HepG2 (cell line): ENCODE data around the gene PPCDC. TPM values are rescaled to one million over a fixed set of nuclear protein-coding genes. Genes with fewer than 3 reads are reported as not detected.
A peak's percentile ranks its signal among the peaks of the same experiment; 100 is the strongest.

Experiments used
- CENPT ChIP-seq: sonication (generic); formaldehyde crosslinking; IDR thresholded peaks from 2 replicates; pipeline ENCODE4 v1.8.0; 2022; ENCODE audit warnings: low read depth, mild to moderate bottlenecking, moderate library complexity, missing genetic modification reagents
- EED ChIP-seq: sonication (generic); formaldehyde crosslinking; IDR thresholded peaks from 2 replicates; pipeline ENCODE4 v1.5.0; 2020; ENCODE audit warnings: mild to moderate bottlenecking, missing genetic modification reagents
- JUNB ChIP-seq: sonication (generic); formaldehyde crosslinking; IDR thresholded peaks from 2 replicates; pipeline ENCODE4 v1.8.0; 2022; ENCODE audit warnings: missing genetic modification reagents, mild to moderate bottlenecking, borderline replicate concordance
- NAIF1 ChIP-seq: sonication (generic); formaldehyde crosslinking; IDR thresholded peaks from 2 replicates; pipeline ENCODE4 v1.5.0; 2020; ENCODE audit warnings: mild to moderate bottlenecking, missing genetic modification reagents, borderline replicate concordance
- NFKB2 ChIP-seq: sonication (generic); formaldehyde crosslinking; IDR thresholded peaks from 2 replicates; pipeline ENCODE4 v1.4.0; 2020; ENCODE audit warnings: missing genetic modification reagents, borderline replicate concordance
- NRL ChIP-seq: sonication (generic); formaldehyde crosslinking; IDR thresholded peaks from 2 replicates; pipeline ENCODE4 v1.5.0; 2020; ENCODE audit warnings: missing genetic modification reagents, mild to moderate bottlenecking, moderate library complexity, borderline replicate concordance
- RFXANK ChIP-seq: IDR thresholded peaks from 2 replicates; pipeline ENCODE4 v1.6.1; 2016
- SMYD3 ChIP-seq: sonication (generic); formaldehyde crosslinking; IDR thresholded peaks from 2 replicates; pipeline ENCODE4 v1.8.1; 2023; ENCODE audit warnings: mild to moderate bottlenecking, missing genetic modification reagents
- ZFAT ChIP-seq: sonication (generic); formaldehyde crosslinking; conservative IDR thresholded peaks from 2 replicates; pipeline ENCODE4 v1.8.1; 2023; ENCODE audit warnings: missing genetic modification reagents, inconsistent platforms
- ZFP36 ChIP-seq: fragments of 150-350 bp; IDR thresholded peaks from 2 replicates; pipeline ENCODE4 v1.6.1; 2018; ENCODE audit warnings: borderline replicate concordance, low read length, low read depth; ENCODE audit not compliant: partially characterized antibody
- ZNF230 ChIP-seq: sonication (generic); formaldehyde crosslinking; IDR thresholded peaks from 2 replicates; pipeline ENCODE4 v1.4.0; 2020; ENCODE audit warnings: mild to moderate bottlenecking, missing genetic modification reagents
- ZNF232 ChIP-seq: sonication (generic); formaldehyde crosslinking; IDR thresholded peaks from 2 replicates; pipeline ENCODE4 v1.4.0; 2020; ENCODE audit warnings: missing genetic modification reagents, borderline replicate concordance
- ZNF773 ChIP-seq: sonication (generic); formaldehyde crosslinking; IDR thresholded peaks from 2 replicates; pipeline ENCODE4 v1.4.0; 2020; ENCODE audit warnings: missing genetic modification reagents, borderline replicate concordance
- polyA plus RNA-seq, 8 experiments: library from polyadenylated mRNA; depleted of rRNA in 3 of 8; stranded (reverse) in 7 of 8; unstranded in 1 of 8; fragments of >200 nt; fragmentation: Illumina TruSeq in 4 of 8; extraction: Trizol in 4 of 8; gene quantifications; 2 replicates each; pipeline versions ENCODE4 v1.2.1 to v1.2.3, GENCODE V29; 2011 to 2016; ENCODE audit warnings: low read depth in 4 of 8, missing spikeins in 1 of 8, mixed read lengths in 1 of 8; ENCODE audit not compliant: insufficient read depth in 1 of 8
- total RNA-seq, 5 experiments: library from RNA; depleted of rRNA; stranded (reverse); fragments of >200 nt; fragmentation: Illumina TruSeq; extraction: Trizol; gene quantifications; 2 replicates each; pipeline ENCODE4 v1.2.3, GENCODE V29; 2016; ENCODE audit warnings: low read depth in 1 of 5
- TF ChIP-seq, protein P1 (sequence below): sonication (generic); formaldehyde crosslinking; IDR thresholded peaks from 2 replicates; pipeline ENCODE4 v1.5.0; 2020; ENCODE audit warnings: mild to moderate bottlenecking, missing genetic modification reagents
- TF ChIP-seq, protein P2 (sequence below): sonication (generic); formaldehyde crosslinking; IDR thresholded peaks from 2 replicates; pipeline ENCODE4 v1.4.0; 2020; ENCODE audit warnings: low read depth, mild to moderate bottlenecking, missing genetic modification reagents
- TF ChIP-seq, protein P3 (sequence below): sonication (generic); formaldehyde crosslinking; IDR thresholded peaks from 2 replicates; pipeline ENCODE4 v1.4.0; 2020; ENCODE audit warnings: missing genetic modification reagents
- TF ChIP-seq, protein P4 (sequence below): sonication (generic); formaldehyde crosslinking; IDR thresholded peaks from 2 replicates; pipeline ENCODE4 v1.8.1; 2022; ENCODE audit warnings: low read depth, mild to moderate bottlenecking, missing genetic modification reagents
- TF ChIP-seq, protein P5 (sequence below): sonication (generic); formaldehyde crosslinking; IDR thresholded peaks from 2 replicates; pipeline ENCODE4 v1.5.0; 2020; ENCODE audit warnings: mild to moderate bottlenecking, missing genetic modification reagents

PPCDC gene
- total and polyA plus RNA-seq, 2 of the 13 experiments (the other 11 are each of a cell fraction or from before 2014, with no cell fraction given) = 12.3 to 12.8 TPM

DNA sequence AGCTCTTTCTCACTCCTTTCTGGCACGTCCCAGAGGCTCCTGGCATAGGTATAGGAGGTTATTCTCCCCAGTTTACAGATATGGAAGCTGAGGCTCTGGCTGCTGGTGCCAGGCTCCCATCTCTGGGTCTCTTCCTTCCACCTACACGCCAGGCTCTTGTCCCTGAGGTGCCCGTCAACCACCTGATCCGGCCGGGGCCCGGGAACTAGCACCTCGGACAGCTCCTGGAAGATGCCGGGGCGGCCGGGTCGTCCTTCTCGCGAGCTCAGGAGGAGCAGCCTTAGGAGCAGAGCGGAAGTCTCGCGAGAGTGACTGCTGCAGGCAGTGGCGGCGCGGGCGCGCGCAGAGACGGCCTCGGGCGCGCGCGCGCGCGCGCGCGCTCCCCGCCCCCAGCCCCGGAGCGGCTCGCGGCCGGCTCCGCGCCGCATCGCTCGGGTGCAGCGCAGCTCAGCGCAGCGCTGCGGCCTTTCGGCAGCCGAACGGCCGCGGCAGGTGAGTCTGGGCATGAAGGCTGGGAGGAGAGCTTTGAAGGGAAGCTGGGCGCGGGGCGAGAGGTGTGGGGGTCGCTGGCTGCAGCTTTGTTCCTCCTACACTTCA lies 28.1 kb upstream of the PPCDC start, which contains the start of gene SCAMP5 (continued):
- TF ChIP-seq, protein P1, sequence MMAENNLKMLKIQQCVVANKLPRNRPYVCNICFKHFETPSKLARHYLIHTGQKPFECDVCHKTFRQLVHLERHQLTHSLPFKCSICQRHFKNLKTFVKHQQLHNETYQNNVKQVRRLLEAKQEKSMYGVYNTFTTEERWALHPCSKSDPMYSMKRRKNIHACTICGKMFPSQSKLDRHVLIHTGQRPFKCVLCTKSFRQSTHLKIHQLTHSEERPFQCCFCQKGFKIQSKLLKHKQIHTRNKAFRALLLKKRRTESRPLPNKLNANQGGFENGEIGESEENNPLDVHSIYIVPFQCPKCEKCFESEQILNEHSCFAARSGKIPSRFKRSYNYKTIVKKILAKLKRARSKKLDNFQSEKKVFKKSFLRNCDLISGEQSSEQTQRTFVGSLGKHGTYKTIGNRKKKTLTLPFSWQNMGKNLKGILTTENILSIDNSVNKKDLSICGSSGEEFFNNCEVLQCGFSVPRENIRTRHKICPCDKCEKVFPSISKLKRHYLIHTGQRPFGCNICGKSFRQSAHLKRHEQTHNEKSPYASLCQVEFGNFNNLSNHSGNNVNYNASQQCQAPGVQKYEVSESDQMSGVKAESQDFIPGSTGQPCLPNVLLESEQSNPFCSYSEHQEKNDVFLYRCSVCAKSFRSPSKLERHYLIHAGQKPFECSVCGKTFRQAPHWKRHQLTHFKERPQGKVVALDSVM = no peak
- no peak for TF ChIP-seq SMYD3 (CRISPR knock-in tag)
- TF ChIP-seq RFXANK (CRISPR knock-in tag) = peak; percentile 86
- TF ChIP-seq, protein P2, sequence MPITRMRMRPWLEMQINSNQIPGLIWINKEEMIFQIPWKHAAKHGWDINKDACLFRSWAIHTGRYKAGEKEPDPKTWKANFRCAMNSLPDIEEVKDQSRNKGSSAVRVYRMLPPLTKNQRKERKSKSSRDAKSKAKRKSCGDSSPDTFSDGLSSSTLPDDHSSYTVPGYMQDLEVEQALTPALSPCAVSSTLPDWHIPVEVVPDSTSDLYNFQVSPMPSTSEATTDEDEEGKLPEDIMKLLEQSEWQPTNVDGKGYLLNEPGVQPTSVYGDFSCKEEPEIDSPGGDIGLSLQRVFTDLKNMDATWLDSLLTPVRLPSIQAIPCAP (CRISPR knock-in tag) = no peak
- TF ChIP-seq ZNF232 (CRISPR knock-in tag) = peak; percentile 95; the same call in 1 of the 2 replicates
- no peak for TF ChIP-seq NAIF1
- TF ChIP-seq EED (CRISPR knock-in tag) = no peak; the same call in 1 of the 2 replicates
- 0 out of 2 replicates have a peak, but pooled peaks have one; percentile 49 for TF ChIP-seq CENPT
- TF ChIP-seq ZNF230 (CRISPR knock-in tag) = peak; percentile 50; the same call in 1 of the 2 replicates
- no peak for TF ChIP-seq ZFP36
- TF ChIP-seq, protein P3, sequence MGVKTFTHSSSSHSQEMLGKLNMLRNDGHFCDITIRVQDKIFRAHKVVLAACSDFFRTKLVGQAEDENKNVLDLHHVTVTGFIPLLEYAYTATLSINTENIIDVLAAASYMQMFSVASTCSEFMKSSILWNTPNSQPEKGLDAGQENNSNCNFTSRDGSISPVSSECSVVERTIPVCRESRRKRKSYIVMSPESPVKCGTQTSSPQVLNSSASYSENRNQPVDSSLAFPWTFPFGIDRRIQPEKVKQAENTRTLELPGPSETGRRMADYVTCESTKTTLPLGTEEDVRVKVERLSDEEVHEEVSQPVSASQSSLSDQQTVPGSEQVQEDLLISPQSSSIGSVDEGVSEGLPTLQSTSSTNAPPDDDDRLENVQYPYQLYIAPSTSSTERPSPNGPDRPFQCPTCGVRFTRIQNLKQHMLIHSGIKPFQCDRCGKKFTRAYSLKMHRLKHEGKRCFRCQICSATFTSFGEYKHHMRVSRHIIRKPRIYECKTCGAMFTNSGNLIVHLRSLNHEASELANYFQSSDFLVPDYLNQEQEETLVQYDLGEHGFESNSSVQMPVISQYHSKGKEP (CRISPR knock-in tag) = peak; percentile 96
- TF ChIP-seq NFKB2 (CRISPR knock-in tag) = peak; percentile 97; the same call in 1 of the 2 replicates
- TF ChIP-seq ZFAT (CRISPR knock-in tag) = 0 out of 2 replicates have a peak, but pooled peaks have one; percentile 50
- TF ChIP-seq, protein P4, sequence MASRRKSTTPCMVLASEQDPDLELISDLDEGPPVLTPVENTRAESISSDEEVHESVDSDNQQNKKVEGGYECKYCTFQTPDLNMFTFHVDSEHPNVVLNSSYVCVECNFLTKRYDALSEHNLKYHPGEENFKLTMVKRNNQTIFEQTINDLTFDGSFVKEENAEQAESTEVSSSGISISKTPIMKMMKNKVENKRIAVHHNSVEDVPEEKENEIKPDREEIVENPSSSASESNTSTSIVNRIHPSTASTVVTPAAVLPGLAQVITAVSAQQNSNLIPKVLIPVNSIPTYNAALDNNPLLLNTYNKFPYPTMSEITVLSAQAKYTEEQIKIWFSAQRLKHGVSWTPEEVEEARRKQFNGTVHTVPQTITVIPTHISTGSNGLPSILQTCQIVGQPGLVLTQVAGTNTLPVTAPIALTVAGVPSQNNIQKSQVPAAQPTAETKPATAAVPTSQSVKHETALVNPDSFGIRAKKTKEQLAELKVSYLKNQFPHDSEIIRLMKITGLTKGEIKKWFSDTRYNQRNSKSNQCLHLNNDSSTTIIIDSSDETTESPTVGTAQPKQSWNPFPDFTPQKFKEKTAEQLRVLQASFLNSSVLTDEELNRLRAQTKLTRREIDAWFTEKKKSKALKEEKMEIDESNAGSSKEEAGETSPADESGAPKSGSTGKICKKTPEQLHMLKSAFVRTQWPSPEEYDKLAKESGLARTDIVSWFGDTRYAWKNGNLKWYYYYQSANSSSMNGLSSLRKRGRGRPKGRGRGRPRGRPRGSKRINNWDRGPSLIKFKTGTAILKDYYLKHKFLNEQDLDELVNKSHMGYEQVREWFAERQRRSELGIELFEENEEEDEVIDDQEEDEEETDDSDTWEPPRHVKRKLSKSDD (CRISPR knock-in tag) = peak; percentile 75
- TF ChIP-seq, protein P5, sequence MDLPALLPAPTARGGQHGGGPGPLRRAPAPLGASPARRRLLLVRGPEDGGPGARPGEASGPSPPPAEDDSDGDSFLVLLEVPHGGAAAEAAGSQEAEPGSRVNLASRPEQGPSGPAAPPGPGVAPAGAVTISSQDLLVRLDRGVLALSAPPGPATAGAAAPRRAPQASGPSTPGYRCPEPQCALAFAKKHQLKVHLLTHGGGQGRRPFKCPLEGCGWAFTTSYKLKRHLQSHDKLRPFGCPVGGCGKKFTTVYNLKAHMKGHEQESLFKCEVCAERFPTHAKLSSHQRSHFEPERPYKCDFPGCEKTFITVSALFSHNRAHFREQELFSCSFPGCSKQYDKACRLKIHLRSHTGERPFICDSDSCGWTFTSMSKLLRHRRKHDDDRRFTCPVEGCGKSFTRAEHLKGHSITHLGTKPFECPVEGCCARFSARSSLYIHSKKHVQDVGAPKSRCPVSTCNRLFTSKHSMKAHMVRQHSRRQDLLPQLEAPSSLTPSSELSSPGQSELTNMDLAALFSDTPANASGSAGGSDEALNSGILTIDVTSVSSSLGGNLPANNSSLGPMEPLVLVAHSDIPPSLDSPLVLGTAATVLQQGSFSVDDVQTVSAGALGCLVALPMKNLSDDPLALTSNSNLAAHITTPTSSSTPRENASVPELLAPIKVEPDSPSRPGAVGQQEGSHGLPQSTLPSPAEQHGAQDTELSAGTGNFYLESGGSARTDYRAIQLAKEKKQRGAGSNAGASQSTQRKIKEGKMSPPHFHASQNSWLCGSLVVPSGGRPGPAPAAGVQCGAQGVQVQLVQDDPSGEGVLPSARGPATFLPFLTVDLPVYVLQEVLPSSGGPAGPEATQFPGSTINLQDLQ = 0 out of 2 replicates have a peak, but pooled peaks have one; percentile 30
- peak; percentile 93; the same call in 1 of the 2 replicates for TF ChIP-seq ZNF773 (CRISPR knock-in tag)
- peak; percentile 51; the same call in 1 of the 2 replicates for TF ChIP-seq JUNB (CRISPR knock-in tag)
- TF ChIP-seq NRL (CRISPR knock-in tag) = peak; percentile 69; the same call in 1 of the 2 replicates
